H1 (cell line): Measurements from ENCODE around the gene CTIF. TPM values are rescaled to one million over a fixed set of nuclear protein-coding genes. Genes with fewer than 3 reads are reported as not detected.

Experiments
- CTCF ChIA-PET: fragments of 300-600 bp; sonication (Branson Sonifier 250); formaldehyde crosslinking; loops from one replicate; lab custom pipeline; 2021; ENCODE audit not compliant: partially characterized antibody; lab: Charles Lee
- POLR2A ChIA-PET: fragments of 300-600 bp; sonication (Branson Sonifier 250); formaldehyde crosslinking; loops from one replicate; lab custom pipeline; 2021; ENCODE audit warnings: inconsistent platforms; ENCODE audit not compliant: partially characterized antibody; lab: Charles Lee
- DNase-seq, 2 experiments: peaks; one replicate each; pipeline versions ENCODE4 v3.0.0 to v3.0.0-alpha.2; 2010 to 2022; ENCODE audit warnings: low spot score in 2 of 2, low read depth in 1 of 2, mixed read lengths in 1 of 2
- FAIRE-seq: peaks from 2 replicates; lab custom pipeline; 2011; peaks lifted over from hg19 to GRCh38; lab: Jason Lieb, UNC
- H2AFZ ChIP-seq: 2 replicates; pipeline ENCODE4 v1.8.1; 2012; ENCODE audit warnings: low read length, inconsistent platforms
- H2AK5ac ChIP-seq: 2 replicates; pipeline ENCODE4 v1.6.1; 2013; ENCODE audit warnings: low read depth, low read length
- H2BK120ac ChIP-seq: replicated peaks from 2 replicates; pipeline ENCODE3; 2013; ENCODE audit warnings: low read depth, low read length, inconsistent platforms
- H2BK12ac ChIP-seq: 2 replicates; pipeline ENCODE4 v1.6.1; 2013; ENCODE audit warnings: low read depth, low read length
- H2BK15ac ChIP-seq: 2 replicates; pipeline ENCODE4 v1.6.1; 2013; ENCODE audit warnings: low read length
- H2BK20ac ChIP-seq: 2 replicates; pipeline ENCODE4 v1.6.1; 2013; ENCODE audit warnings: low read length
- H2BK5ac ChIP-seq: 2 replicates; pipeline ENCODE4 v1.6.1; 2013; ENCODE audit warnings: low read depth, low read length
- H3K14ac ChIP-seq: 2 replicates; pipeline ENCODE4 v1.6.1; 2013; ENCODE audit warnings: inconsistent platforms; ENCODE audit not compliant: insufficient read length
- H3K18ac ChIP-seq: 2 replicates; pipeline ENCODE4 v1.6.1; 2013; ENCODE audit warnings: low read length; ENCODE audit errors: extremely low read depth
- H3K23ac ChIP-seq: 2 replicates; pipeline ENCODE4 v1.6.1; 2013; ENCODE audit warnings: inconsistent platforms; ENCODE audit not compliant: insufficient read length
- H3K23me2 ChIP-seq: 2 replicates; pipeline ENCODE4 v1.6.1; 2013; ENCODE audit warnings: low read depth, low read length
- H3K27ac ChIP-seq: 2 replicates; pipeline ENCODE4 v1.6.1; 2011; ENCODE audit warnings: low read depth, low read length, inconsistent platforms
- H3K27me3 ChIP-seq, 4 experiments: replicated peaks in 1 of 4; 1 replicate in 1 of 4; 2 replicates in 3 of 4; pipeline versions ENCODE4 v1.6.1 to v1.8.1; 2011 to 2013; ENCODE audit warnings: low read length in 3 of 4, mild to moderate bottlenecking in 3 of 4, inconsistent platforms in 2 of 4, mixed read lengths in 2 of 4, moderate library complexity in 1 of 4; ENCODE audit not compliant: control insufficient read depth in 3 of 4, insufficient read depth in 3 of 4; ENCODE audit errors: extremely low read depth in 1 of 4
- H3K36me3 ChIP-seq, 4 experiments: 2 replicates each; pipeline versions ENCODE4 v1.6.1 to v1.8.1; 2011 to 2013; ENCODE audit warnings: mild to moderate bottlenecking in 4 of 4, low read length in 3 of 4, moderate library complexity in 2 of 4, control low read depth in 1 of 4, inconsistent platforms in 1 of 4; ENCODE audit not compliant: insufficient read depth in 4 of 4, control insufficient read depth in 2 of 4
- H3K4ac ChIP-seq: replicated peaks from 2 replicates; pipeline ENCODE3; 2013; ENCODE audit warnings: low read length, low read depth, mixed read lengths, inconsistent platforms; ENCODE audit not compliant: insufficient read length
- H3K4me1 ChIP-seq, 4 experiments: replicated peaks in 1 of 4; 1 replicate in 1 of 4; 2 replicates in 3 of 4; pipeline versions ENCODE4 v1.6.1 to v1.8.1; 2011 to 2013; ENCODE audit warnings: low read length in 3 of 4, inconsistent platforms in 2 of 4, mixed read lengths in 1 of 4; ENCODE audit not compliant: insufficient read depth in 4 of 4, control insufficient read depth in 3 of 4
- H3K4me2 ChIP-seq, 2 experiments: 2 replicates each; pipeline versions ENCODE4 v1.6.1 to v1.8.1; 2011 to 2013; ENCODE audit warnings: low read depth in 2 of 2, low read length in 2 of 2, control low read depth in 1 of 2, inconsistent platforms in 1 of 2, mild to moderate bottlenecking in 1 of 2; ENCODE audit not compliant: insufficient read depth in 1 of 2
- H3K4me3 ChIP-seq, 4 experiments: fragments of 200-600, 300-600 bp in 1 of 4; sonication (generic), shearing (Covaris generic), sonication (Bioruptor Twin) in 1 of 4; 2 replicates each; pipeline versions ENCODE4 v1.5.1 to v1.8.1; 2011 to 2016; ENCODE audit warnings: low read length in 4 of 4, low read depth in 3 of 4, control low read depth in 2 of 4, inconsistent platforms in 2 of 4, mild to moderate bottlenecking in 2 of 4, mixed read lengths in 1 of 4, moderate library complexity in 1 of 4; ENCODE audit not compliant: insufficient read depth in 2 of 4; ENCODE audit errors: extremely low read depth in 1 of 4
- H3K56ac ChIP-seq: replicated peaks from 2 replicates; pipeline ENCODE3; 2013; ENCODE audit warnings: low read depth, mild to moderate bottlenecking, mixed read lengths, low read length, inconsistent platforms; ENCODE audit not compliant: insufficient read length
- H3K79me1 ChIP-seq: 2 replicates; pipeline ENCODE4 v1.6.1; 2013; ENCODE audit warnings: low read depth, low read length, control low read depth
- H3K79me2 ChIP-seq, 2 experiments: 2 replicates each; pipeline versions ENCODE4 v1.6.1 to v1.8.1; 2012 to 2013; ENCODE audit warnings: low read length in 2 of 2, mild to moderate bottlenecking in 2 of 2, inconsistent platforms in 1 of 2; ENCODE audit not compliant: insufficient read depth in 2 of 2, control insufficient read depth in 1 of 2
- H3K9ac ChIP-seq, 4 experiments: replicated peaks in 1 of 4; 1 replicate in 1 of 4; 2 replicates in 3 of 4; pipeline versions ENCODE4 v1.6.1 to v1.8.1; 2011 to 2013; ENCODE audit warnings: low read depth in 3 of 4, low read length in 3 of 4, control low read depth in 2 of 4, mild to moderate bottlenecking in 2 of 4, moderate library complexity in 2 of 4, inconsistent platforms in 1 of 4; ENCODE audit errors: extremely low read depth in 1 of 4
- H3K9me3 ChIP-seq, 2 experiments: 2 replicates each; pipeline versions ENCODE4 v1.6.1 to v1.8.1; 2012 to 2013; ENCODE audit warnings: mild to moderate bottlenecking in 2 of 2, moderate library complexity in 2 of 2, control low read depth in 1 of 2, inconsistent platforms in 1 of 2, low read depth in 1 of 2, low read length in 1 of 2, mixed read lengths in 1 of 2; ENCODE audit not compliant: insufficient read depth in 2 of 2
- H4K20me1 ChIP-seq, 2 experiments: replicated peaks in 1 of 2; 2 replicates each; pipeline versions ENCODE3 to v1.8.1; 2011 to 2013; ENCODE audit warnings: inconsistent platforms in 2 of 2, low read length in 2 of 2, mild to moderate bottlenecking in 1 of 2; ENCODE audit not compliant: insufficient read depth in 2 of 2, control insufficient read depth in 1 of 2
- H4K5ac ChIP-seq: 2 replicates; pipeline ENCODE4 v1.6.1; 2013; ENCODE audit warnings: low read length, low read depth, mixed read lengths, inconsistent platforms; ENCODE audit not compliant: insufficient read length
- H4K8ac ChIP-seq: 2 replicates; pipeline ENCODE4 v1.8.0; 2013; ENCODE audit warnings: mild to moderate bottlenecking, moderate library complexity, low read length, inconsistent platforms; ENCODE audit not compliant: insufficient read depth; ENCODE audit errors: extremely low read depth
- H4K91ac ChIP-seq: replicated peaks from 2 replicates; pipeline ENCODE3; 2013; ENCODE audit warnings: low read length, mixed read lengths, inconsistent platforms; ENCODE audit not compliant: insufficient read length
- CBX8 ChIP-seq: fragments of 300-800, 300-1000 bp; sonication (generic); IDR thresholded peaks from 2 replicates; pipeline ENCODE4 v1.7.1; 2016; ENCODE audit warnings: low read depth, low read length, borderline replicate concordance
- CHD2 ChIP-seq: IDR thresholded peaks from 2 replicates; pipeline ENCODE4 v1.6.1; 2012; ENCODE audit warnings: low read length, improper control_type of control experiment
- HDAC6 ChIP-seq: IDR thresholded peaks from one replicate; pipeline ENCODE4 v1.7.1; 2012; ENCODE audit warnings: low read depth, mild to moderate bottlenecking, inconsistent platforms, low read length, moderate library complexity
- POLR2AphosphoS5 ChIP-seq: IDR thresholded peaks from 2 replicates; pipeline ENCODE4 v1.6.1; 2011; ENCODE audit warnings: low read depth, low read length
- TAF7 ChIP-seq: optimal IDR thresholded peaks from 2 replicates; pipeline ENCODE3; 2011; ENCODE audit warnings: low read depth, mild to moderate bottlenecking, inconsistent platforms, low read length, moderate library complexity, borderline replicate concordance
- polyA plus RNA-seq, 7 experiments: library from polyadenylated mRNA; depleted of rRNA in 3 of 7; stranded (reverse) in 5 of 7; unstranded in 2 of 7; fragments of >200 nt in 5 of 7; fragments of 200-250 nt in 2 of 7; gene quantifications; 1 replicate in 5 of 7; 2 replicates in 1 of 7; 4 replicates in 1 of 7; pipeline versions ENCODE4 v1.2.1 to v1.2.3, GENCODE V29; 2011 to 2013; ENCODE audit warnings: missing spikeins in 2 of 7, mixed read lengths in 2 of 7
- total RNA-seq: library from RNA; stranded (reverse); fragmentation: NEBNext Ultra II Directional; extraction: Animal tissue kit (Norgen Biotek cat#: 25700); gene quantifications from 2 replicates; pipeline ENCODE4 v1.2.1, GENCODE V29; 2021

Gene CTIF
- total and polyA plus RNA-seq, 2 of the 8 experiments (the other 6 are each of a cell fraction or from before 2014, with no cell fraction given), result 9.0 to 17.8 TPM

DNA sequence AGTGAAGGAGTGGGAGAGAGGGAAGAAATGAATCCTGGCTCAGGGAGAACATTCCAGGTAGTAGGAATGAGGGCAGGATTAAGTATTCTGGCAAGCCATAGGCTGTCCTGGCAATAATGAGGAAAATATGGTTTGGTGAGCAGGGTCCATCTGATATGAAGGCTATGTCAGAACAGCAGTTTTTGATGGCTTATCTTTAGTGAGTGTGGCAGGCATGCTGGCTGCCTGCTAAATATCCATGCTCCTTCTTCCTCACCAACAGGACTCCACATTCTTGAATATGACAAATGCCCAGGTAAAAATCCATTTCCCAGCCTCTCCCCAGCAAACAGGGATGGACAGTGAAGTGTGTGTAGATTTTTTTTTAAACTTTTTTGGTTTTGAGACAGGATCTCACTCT, 13.2 kb upstream of the CTIF start:
- H3K79me2 ChIP-seq, result no peaks in the 10 kb centered on the region

More for the DNA sequence above, 13.2 kb upstream of the CTIF start:
- no peak overlapping the region for H3K4me2 ChIP-seq
- no peak overlapping the region for H2AK5ac ChIP-seq
- H3K27ac ChIP-seq, result no peak overlapping the region
- CTCF ChIA-PET, result no interaction called here
- no peak overlapping the region for H2BK12ac ChIP-seq
- FAIRE-seq (no peak), DNase-seq (no peak)
- no peak overlapping the region for H4K91ac ChIP-seq
- H3K56ac ChIP-seq, result no peak overlapping the region
- H3K14ac ChIP-seq, result no peak overlapping the region
- no peak overlapping the region for H3K4me3 ChIP-seq
- H2BK15ac ChIP-seq, result no peak overlapping the region
- H3K9ac ChIP-seq, result no peak overlapping the region
- H4K20me1 ChIP-seq, result no peaks in the 10 kb centered on the region
- H3K23me2 ChIP-seq, result no peaks in the 10 kb centered on the region
- peaks cover 0 to 2% (median 2%) of the 10 kb centered on the region in 4 experiments; a peak in 1 of 7 replicates for H3K4me1 ChIP-seq
- POLR2A ChIA-PET, result no interaction called here
- H3K23ac ChIP-seq, result no peak overlapping the region
- H2AFZ ChIP-seq, result no peak overlapping the region
- no peak overlapping the region for H2BK5ac ChIP-seq
- no peak overlapping the region for H2BK120ac ChIP-seq
- no peaks in the 10 kb centered on the region for H3K79me1 ChIP-seq
- H3K9me3 ChIP-seq, result no peaks in the 10 kb centered on the region
- no peak overlapping the region for H3K18ac ChIP-seq
- no peaks in the 10 kb centered on the region for H3K27me3 ChIP-seq
- no peak for TF ChIP-seq CBX8
- no peak for TF ChIP-seq TAF7
- no peak for TF ChIP-seq HDAC6
- no peak for TF ChIP-seq CHD2
- no peak for TF ChIP-seq POLR2AphosphoS5
- H2BK20ac ChIP-seq, result no peak overlapping the region
- no peak overlapping the region for H4K8ac ChIP-seq
- no peak overlapping the region for H4K5ac ChIP-seq
- no peaks in the 10 kb centered on the region for H3K36me3 ChIP-seq
- no peak overlapping the region for H3K4ac ChIP-seq
